SK-N-SH treated with all-trans-retinoic acid at 6 μM for 48 hours (cell line): ENCODE data around the gene AXIN2.

Experiments
- ATAC-seq: fragments of 200-7000 bp; cut with Tn5 transposase; 3 replicates; pipeline ENCODE4 v1.9.1; 2020; ENCODE audit warnings: mild to moderate bottlenecking, moderate library complexity
- ARNTL ChIP-seq: fragments of 450-650 bp; formaldehyde crosslinking; IDR thresholded peaks from 2 replicates; pipeline ENCODE4 v1.5.0; 2020; ENCODE audit warnings: low read depth, mild to moderate bottlenecking, moderate library complexity, borderline replicate concordance
- CSDC2 ChIP-seq: fragments of 250-450 bp; sonication (Bioruptor Pico); IDR thresholded peaks from 2 replicates; pipeline ENCODE4 v1.5.0; 2020; ENCODE audit warnings: mild to moderate bottlenecking, moderate library complexity
- ESRRG ChIP-seq: fragments of 250-450 bp; sonication (Bioruptor Pico); IDR thresholded peaks from 2 replicates; pipeline ENCODE4 v1.6.1; 2021; ENCODE audit warnings: mild to moderate bottlenecking
- GLIS3 ChIP-seq: fragments of 250-450 bp; sonication (Bioruptor Pico); IDR thresholded peaks from 2 replicates; pipeline ENCODE4 v1.5.0; 2020; ENCODE audit warnings: mild to moderate bottlenecking, moderate library complexity
- ISL1 ChIP-seq: fragments of 250-450 bp; sonication (Bioruptor Pico); IDR thresholded peaks from 2 replicates; pipeline ENCODE4 v2.1.2; 2022; ENCODE audit warnings: mild to moderate bottlenecking, moderate library complexity
- OSR1 ChIP-seq: fragments of 250-450 bp; sonication (Bioruptor Pico); IDR thresholded peaks from 2 replicates; pipeline ENCODE4 v1.8.0; 2022; ENCODE audit warnings: moderate library complexity, mild to moderate bottlenecking, inconsistent platforms
- PPARA ChIP-seq: fragments of 250-450 bp; sonication (Bioruptor Pico); IDR thresholded peaks from 2 replicates; pipeline ENCODE4 v1.5.0; 2020; ENCODE audit warnings: mild to moderate bottlenecking, borderline replicate concordance
- RARB ChIP-seq: fragments of 250-450 bp; sonication (Bioruptor Pico); IDR thresholded peaks from 2 replicates; pipeline ENCODE4 v1.8.0; 2021; ENCODE audit warnings: mild to moderate bottlenecking, moderate library complexity
- SNAI2 ChIP-seq: fragments of 250-450 bp; sonication (Bioruptor Pico); IDR thresholded peaks from 2 replicates; pipeline ENCODE4 v1.5.0; 2020; ENCODE audit warnings: mild to moderate bottlenecking, moderate library complexity
- TCF4 ChIP-seq: fragments of 250-450 bp; sonication (Bioruptor Pico); IDR thresholded peaks from 2 replicates; pipeline ENCODE4 v1.8.0; 2021; ENCODE audit warnings: mild to moderate bottlenecking, moderate library complexity, borderline replicate concordance
- TOX ChIP-seq: fragments of 250-450 bp; sonication (Bioruptor Pico); IDR thresholded peaks from 2 replicates; pipeline ENCODE4 v1.8.0; 2021; ENCODE audit warnings: mild to moderate bottlenecking, moderate library complexity, borderline replicate concordance
- ZC3H10 ChIP-seq: fragments of 250-450 bp; sonication (Bioruptor Pico); IDR thresholded peaks from 2 replicates; pipeline ENCODE4 v1.5.1; 2021; ENCODE audit warnings: mild to moderate bottlenecking, moderate library complexity
- ZFP30 ChIP-seq: fragments of 450-650 bp; formaldehyde crosslinking; IDR thresholded peaks from 2 replicates; pipeline ENCODE4 v1.5.0; 2022; ENCODE audit warnings: mild to moderate bottlenecking, moderate library complexity
- ZNF565 ChIP-seq: fragments of 450-650 bp; formaldehyde crosslinking; conservative IDR thresholded peaks from 2 replicates; pipeline ENCODE4 v1.5.0; 2020; ENCODE audit warnings: low read depth, mild to moderate bottlenecking, moderate library complexity
- ZNF70 ChIP-seq: fragments of 450-650 bp; formaldehyde crosslinking; IDR thresholded peaks from 2 replicates; pipeline ENCODE4 v1.5.0; 2020; ENCODE audit warnings: mild to moderate bottlenecking, moderate library complexity
- ZNF8 ChIP-seq: fragments of 450-650 bp; formaldehyde crosslinking; IDR thresholded peaks from 2 replicates; pipeline ENCODE4 v1.5.0; 2020; ENCODE audit warnings: mild to moderate bottlenecking, moderate library complexity
- TF ChIP-seq, protein P1 (sequence below): fragments of 250-450 bp; sonication (Bioruptor Pico); IDR thresholded peaks from 2 replicates; pipeline ENCODE4 v1.5.1; 2020; ENCODE audit warnings: low read depth, mild to moderate bottlenecking, moderate library complexity
- TF ChIP-seq, protein P2 (sequence below): fragments of 250-450 bp; sonication (Bioruptor Pico); IDR thresholded peaks from 2 replicates; pipeline ENCODE4 v1.8.0; 2020; ENCODE audit warnings: mild to moderate bottlenecking, moderate library complexity, borderline replicate concordance
- TF ChIP-seq, protein P3 (sequence below): fragments of 250-450 bp; sonication (Bioruptor Pico); IDR thresholded peaks from 2 replicates; pipeline ENCODE4 v1.8.0; 2021; ENCODE audit warnings: low read depth, mild to moderate bottlenecking, moderate library complexity, borderline replicate concordance
- TF ChIP-seq, protein P4 (sequence below): fragments of 250-450 bp; sonication (Bioruptor Pico); IDR thresholded peaks from 2 replicates; pipeline ENCODE4 v1.5.1; 2021; ENCODE audit warnings: mild to moderate bottlenecking, moderate library complexity
- TF ChIP-seq, protein P5 (sequence below): fragments of 250-450 bp; sonication (Bioruptor Pico); IDR thresholded peaks from 2 replicates; pipeline ENCODE4 v1.5.0; 2020; ENCODE audit warnings: mild to moderate bottlenecking, moderate library complexity

The AXIN2 gene

DNA sequence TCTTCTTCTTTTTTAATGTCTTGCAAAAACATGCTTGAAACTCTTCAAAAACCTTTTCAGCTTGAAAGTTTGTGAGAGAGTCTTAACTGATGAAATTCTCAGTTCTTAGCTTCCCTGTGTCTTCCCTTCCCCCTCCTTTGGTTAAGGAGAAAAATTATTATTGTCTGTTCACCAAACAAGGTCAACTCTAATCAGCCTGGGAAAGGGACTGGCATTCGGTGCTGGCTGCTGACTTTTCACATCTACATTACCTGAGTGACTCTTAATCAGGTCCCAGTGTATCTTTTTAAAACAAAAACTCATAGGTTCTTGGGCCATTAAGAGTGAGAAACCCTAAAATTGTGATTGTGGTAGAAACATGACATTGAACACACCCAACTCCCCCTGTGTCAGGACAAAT, 39.1 kb upstream of the AXIN2 start:
- TF ChIP-seq ZNF565 (CRISPR knock-in tag), result no peak
- TF ChIP-seq, protein P1, sequence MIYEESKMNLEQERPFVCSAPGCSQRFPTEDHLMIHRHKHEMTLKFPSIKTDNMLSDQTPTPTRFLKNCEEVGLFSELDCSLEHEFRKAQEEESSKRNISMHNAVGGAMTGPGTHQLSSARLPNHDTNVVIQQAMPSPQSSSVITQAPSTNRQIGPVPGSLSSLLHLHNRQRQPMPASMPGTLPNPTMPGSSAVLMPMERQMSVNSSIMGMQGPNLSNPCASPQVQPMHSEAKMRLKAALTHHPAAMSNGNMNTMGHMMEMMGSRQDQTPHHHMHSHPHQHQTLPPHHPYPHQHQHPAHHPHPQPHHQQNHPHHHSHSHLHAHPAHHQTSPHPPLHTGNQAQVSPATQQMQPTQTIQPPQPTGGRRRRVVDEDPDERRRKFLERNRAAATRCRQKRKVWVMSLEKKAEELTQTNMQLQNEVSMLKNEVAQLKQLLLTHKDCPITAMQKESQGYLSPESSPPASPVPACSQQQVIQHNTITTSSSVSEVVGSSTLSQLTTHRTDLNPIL (CRISPR knock-in tag), result no peak
- TF ChIP-seq ESRRG (CRISPR knock-in tag), result no peak
- TF ChIP-seq ZNF70, result no peak
- TF ChIP-seq SNAI2, result no peak
- no peak for TF ChIP-seq ISL1 (CRISPR knock-in tag)
- TF ChIP-seq ZFP30, result no peak
- TF ChIP-seq ZC3H10 (CRISPR knock-in tag), result no peak
- no peak for TF ChIP-seq TOX (CRISPR knock-in tag)
- no peak for ATAC-seq

DNA sequence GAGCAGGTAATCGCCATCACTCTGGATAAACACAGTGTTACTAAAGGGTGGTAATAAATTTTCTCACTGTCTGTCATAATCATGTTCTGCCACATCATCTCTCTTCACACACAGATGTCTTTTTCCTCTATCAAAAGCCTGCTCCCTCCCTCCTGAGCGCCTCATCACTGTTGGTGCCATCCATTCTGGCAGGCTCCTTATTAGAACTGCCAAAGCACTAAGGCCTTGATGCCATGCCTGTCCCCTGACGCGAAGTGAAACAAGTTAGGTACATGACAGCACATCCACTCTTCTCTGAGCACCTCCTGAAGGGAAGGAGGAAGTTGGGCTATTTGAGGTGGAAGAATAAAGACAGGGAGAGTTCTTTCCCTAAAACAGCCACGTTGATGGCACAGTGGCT, 38.2 kb upstream of the AXIN2 start:
- ATAC-seq, result no peak
- TF ChIP-seq ARNTL (CRISPR knock-in tag) (no peak), GLIS3 (CRISPR knock-in tag) (no peak), PPARA (no peak), CSDC2 (CRISPR knock-in tag) (no peak), ZC3H10 (CRISPR knock-in tag) (no peak), SNAI2 (no peak), ZNF8 (no peak), TOX (CRISPR knock-in tag) (no peak), ZFP30 (no peak), OSR1 (CRISPR knock-in tag) (no peak)
- TF ChIP-seq, protein P2, sequence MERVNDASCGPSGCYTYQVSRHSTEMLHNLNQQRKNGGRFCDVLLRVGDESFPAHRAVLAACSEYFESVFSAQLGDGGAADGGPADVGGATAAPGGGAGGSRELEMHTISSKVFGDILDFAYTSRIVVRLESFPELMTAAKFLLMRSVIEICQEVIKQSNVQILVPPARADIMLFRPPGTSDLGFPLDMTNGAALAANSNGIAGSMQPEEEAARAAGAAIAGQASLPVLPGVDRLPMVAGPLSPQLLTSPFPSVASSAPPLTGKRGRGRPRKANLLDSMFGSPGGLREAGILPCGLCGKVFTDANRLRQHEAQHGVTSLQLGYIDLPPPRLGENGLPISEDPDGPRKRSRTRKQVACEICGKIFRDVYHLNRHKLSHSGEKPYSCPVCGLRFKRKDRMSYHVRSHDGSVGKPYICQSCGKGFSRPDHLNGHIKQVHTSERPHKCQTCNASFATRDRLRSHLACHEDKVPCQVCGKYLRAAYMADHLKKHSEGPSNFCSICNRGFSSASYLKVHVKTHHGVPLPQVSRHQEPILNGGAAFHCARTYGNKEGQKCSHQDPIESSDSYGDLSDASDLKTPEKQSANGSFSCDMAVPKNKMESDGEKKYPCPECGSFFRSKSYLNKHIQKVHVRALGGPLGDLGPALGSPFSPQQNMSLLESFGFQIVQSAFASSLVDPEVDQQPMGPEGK (CRISPR knock-in tag), result no peak
- TF ChIP-seq, protein P3, sequence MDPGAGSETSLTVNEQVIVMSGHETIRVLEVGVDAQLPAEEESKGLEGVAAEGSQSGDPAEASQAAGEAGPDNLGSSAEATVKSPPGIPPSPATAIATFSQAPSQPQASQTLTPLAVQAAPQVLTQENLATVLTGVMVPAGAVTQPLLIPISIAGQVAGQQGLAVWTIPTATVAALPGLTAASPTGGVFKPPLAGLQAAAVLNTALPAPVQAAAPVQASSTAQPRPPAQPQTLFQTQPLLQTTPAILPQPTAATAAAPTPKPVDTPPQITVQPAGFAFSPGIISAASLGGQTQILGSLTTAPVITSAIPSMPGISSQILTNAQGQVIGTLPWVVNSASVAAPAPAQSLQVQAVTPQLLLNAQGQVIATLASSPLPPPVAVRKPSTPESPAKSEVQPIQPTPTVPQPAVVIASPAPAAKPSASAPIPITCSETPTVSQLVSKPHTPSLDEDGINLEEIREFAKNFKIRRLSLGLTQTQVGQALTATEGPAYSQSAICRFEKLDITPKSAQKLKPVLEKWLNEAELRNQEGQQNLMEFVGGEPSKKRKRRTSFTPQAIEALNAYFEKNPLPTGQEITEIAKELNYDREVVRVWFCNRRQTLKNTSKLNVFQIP, result no peak
- TF ChIP-seq, protein P4, sequence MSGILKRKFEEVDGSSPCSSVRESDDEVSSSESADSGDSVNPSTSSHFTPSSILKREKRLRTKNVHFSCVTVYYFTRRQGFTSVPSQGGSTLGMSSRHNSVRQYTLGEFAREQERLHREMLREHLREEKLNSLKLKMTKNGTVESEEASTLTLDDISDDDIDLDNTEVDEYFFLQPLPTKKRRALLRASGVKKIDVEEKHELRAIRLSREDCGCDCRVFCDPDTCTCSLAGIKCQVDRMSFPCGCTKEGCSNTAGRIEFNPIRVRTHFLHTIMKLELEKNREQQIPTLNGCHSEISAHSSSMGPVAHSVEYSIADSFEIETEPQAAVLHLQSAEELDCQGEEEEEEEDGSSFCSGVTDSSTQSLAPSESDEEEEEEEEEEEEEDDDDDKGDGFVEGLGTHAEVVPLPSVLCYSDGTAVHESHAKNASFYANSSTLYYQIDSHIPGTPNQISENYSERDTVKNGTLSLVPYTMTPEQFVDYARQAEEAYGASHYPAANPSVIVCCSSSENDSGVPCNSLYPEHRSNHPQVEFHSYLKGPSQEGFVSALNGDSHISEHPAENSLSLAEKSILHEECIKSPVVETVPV (CRISPR knock-in tag), result no peak
- TF ChIP-seq, protein P1 (CRISPR knock-in tag), result no peak

DNA sequence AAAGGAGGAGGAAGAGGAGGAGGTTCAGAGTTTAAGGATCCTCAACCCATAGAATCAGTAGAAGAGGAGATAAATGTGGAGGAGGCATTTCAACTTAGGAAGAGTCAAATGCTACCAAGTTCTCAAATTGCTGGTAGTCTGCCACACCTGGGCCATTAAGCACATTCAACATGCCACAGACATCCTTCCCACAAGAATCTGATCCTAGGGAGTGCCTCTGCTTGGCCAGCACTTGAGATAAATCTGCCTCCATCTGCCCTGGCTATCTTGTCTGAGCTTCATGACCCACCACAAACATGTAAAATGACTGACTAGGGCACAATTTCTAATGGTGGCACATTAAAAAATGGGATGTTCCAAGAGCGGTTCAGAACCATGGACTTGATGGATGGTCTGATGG, 37.3 kb upstream of the AXIN2 start:
- ATAC-seq, result no peak
- TF ChIP-seq, protein P5, sequence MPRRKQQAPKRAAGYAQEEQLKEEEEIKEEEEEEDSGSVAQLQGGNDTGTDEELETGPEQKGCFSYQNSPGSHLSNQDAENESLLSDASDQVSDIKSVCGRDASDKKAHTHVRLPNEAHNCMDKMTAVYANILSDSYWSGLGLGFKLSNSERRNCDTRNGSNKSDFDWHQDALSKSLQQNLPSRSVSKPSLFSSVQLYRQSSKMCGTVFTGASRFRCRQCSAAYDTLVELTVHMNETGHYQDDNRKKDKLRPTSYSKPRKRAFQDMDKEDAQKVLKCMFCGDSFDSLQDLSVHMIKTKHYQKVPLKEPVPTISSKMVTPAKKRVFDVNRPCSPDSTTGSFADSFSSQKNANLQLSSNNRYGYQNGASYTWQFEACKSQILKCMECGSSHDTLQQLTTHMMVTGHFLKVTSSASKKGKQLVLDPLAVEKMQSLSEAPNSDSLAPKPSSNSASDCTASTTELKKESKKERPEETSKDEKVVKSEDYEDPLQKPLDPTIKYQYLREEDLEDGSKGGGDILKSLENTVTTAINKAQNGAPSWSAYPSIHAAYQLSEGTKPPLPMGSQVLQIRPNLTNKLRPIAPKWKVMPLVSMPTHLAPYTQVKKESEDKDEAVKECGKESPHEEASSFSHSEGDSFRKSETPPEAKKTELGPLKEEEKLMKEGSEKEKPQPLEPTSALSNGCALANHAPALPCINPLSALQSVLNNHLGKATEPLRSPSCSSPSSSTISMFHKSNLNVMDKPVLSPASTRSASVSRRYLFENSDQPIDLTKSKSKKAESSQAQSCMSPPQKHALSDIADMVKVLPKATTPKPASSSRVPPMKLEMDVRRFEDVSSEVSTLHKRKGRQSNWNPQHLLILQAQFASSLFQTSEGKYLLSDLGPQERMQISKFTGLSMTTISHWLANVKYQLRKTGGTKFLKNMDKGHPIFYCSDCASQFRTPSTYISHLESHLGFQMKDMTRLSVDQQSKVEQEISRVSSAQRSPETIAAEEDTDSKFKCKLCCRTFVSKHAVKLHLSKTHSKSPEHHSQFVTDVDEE (CRISPR knock-in tag), result no peak
- TF ChIP-seq ISL1 (CRISPR knock-in tag) (no peak), RARB (no peak), TCF4 (CRISPR knock-in tag) (no peak), ZC3H10 (CRISPR knock-in tag) (no peak)
